Measurements from ENCODE around the gene CPZ.

Gene CPZ

DNA sequence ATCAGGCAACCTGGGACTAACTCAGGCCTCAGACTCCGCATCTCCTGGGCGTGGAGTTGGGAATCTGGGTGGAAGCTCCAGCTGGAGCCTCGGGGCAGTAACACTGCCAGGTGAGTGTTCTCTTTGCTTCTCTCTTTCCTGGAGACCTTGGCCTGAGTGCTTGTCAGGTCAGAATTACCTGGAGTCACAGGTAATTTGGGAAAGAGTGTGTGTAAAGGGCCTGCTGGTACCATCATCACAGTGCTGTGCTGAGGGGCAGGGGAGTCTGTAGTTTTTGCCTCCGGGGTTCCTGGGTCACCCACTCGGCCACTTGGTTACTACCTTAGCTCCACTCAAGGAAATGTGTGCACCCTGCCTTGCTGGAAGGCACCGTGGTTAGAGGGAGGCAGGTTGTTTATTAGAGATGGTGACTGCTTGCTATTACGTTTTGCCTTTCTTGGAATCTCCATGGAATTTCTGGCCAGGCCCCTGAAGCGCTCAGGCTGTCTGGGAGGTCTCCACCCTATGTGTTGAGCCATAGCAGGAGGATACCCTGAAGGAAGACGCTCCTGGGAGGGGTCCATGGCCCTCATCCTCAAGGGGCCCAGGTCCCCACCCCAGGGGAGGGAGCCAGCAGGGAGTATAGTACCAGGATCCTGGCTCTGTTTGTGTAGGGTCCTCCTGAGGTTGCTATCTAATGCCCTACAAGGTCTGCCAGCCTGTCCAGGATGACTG lies 9.5 kb upstream of the CPZ start:
- Mint-ChIP-seq H3K4me3 (no peak overlapping the region), H3K27ac (no peak overlapping the region), H3K27me3 (peaks cover 12% of the 10 kb centered on the region), H3K4me1 (ENCODE audit: low read depth) (no peaks in the 10 kb centered on the region), H3K9me3 (ENCODE audit: low read depth) (no peaks in the 10 kb centered on the region), H3K36me3 (no peaks in the 10 kb centered on the region)

DNA sequence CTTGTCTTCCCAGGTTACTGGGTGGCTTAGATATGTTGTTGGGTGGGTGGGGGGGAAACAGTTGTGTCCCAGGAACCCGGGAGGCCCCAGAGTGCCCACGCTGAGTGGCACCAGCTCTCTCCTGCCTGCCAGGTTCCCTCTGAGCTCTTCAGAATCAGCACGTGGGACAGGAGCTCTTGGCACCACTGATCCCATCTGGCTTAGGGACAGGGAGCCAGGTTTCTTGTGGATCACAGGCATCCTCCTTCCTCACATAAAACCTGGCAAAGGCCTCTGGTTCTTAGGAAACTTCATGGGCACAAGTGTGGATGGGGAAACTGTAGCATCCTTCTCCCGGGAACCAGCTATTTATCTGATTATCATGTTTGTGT lies 8.9 kb upstream of the CPZ start:
- Mint-ChIP-seq H3K27ac (no peak overlapping the region), H3K4me3 (no peak overlapping the region)

DNA sequence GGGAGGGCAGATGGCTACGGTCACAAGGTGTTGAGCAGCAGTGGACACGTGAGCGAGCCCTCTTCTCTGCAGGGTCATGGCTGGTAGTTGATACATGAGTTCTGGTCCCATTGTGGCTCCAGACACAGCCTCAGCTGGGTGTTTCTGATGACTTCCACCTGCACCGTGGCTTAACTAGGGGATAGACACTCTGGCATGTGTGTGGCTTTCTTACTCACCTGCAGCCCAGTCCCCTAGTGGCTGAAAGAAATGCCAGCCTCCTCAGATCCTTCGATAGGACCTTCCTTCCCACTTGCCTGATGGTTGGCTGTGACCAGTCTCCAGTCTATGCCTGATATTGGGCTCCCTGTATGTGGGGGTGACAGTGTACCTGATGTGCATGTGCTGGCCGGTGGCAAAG lies 7.4 kb upstream of the CPZ start:
- Mint-ChIP-seq H3K27me3 (peaks cover 7% of the 10 kb centered on the region), H3K27ac (no peak overlapping the region), H3K4me3 (no peak overlapping the region), H3K36me3 (no peaks in the 10 kb centered on the region), H3K4me1 (ENCODE audit: low read depth) (no peaks in the 10 kb centered on the region), H3K9me3 (ENCODE audit: low read depth) (no peaks in the 10 kb centered on the region)

More for the DNA sequence above, 8.9 kb upstream of the CPZ start:
- no peaks in the 10 kb centered on the region for H3K9me3 Mint-ChIP-seq (ENCODE audit: low read depth)
- peaks cover 11% of the 10 kb centered on the region for H3K27me3 Mint-ChIP-seq
- H3K36me3 Mint-ChIP-seq = no peaks in the 10 kb centered on the region
- no peaks in the 10 kb centered on the region for H3K4me1 Mint-ChIP-seq (ENCODE audit: low read depth)

DNA sequence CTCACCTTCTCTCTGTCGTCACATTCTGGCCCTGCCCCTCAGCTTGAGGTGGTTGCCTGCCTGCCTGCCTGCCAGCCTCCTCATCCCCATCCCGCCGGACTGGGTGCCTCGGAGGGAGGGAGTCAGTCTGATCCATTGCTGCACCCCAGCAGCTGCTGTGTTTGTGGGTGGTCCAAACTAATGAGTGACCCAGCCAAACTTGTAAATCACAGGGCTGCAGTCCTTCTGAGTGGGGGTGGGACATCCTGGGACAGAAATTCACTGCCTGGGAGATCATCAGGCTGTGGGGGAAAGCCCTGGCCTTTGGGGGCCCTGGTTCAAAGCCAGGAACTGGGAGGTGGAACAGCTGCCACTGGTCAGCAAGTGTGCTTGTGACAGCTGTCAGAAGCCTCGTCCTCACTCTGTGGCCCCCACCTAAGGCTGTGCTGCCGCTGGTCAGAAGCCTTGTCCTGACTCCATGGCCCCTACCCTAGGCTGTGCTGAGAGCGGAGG lies 6.8 kb upstream of the CPZ start:
- no peak overlapping the region for H3K27ac Mint-ChIP-seq
- no peaks in the 10 kb centered on the region for H3K9me3 Mint-ChIP-seq (ENCODE audit: low read depth)
- H3K27me3 Mint-ChIP-seq = peaks cover 7% of the 10 kb centered on the region
- no peaks in the 10 kb centered on the region for H3K36me3 Mint-ChIP-seq
- H3K4me3 Mint-ChIP-seq = no peak overlapping the region
- no peaks in the 10 kb centered on the region for H3K4me1 Mint-ChIP-seq (ENCODE audit: low read depth)

DNA sequence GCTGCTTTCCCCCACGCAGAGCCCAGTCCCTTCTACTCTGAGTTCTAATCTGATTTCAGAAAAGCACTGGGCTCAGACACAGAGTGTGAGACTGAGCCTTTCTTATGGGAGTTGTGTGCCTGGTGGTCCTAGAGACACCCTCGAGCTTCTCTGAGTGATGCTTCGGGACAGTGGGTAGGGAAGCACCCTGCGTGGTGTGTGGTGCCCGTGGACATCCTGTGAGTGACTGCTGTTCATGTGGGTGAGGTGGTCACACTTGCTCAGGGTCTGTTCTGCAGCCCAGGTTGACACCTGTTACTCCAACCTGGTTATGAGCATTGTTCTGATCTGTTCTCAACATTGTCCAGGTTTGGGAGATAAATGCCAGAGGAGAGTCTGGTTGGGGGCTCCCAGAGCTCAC lies 6.3 kb upstream of the CPZ start:
- Mint-ChIP-seq H3K9me3 (ENCODE audit: low read depth) (no peaks in the 10 kb centered on the region), H3K36me3 (no peaks in the 10 kb centered on the region), H3K4me1 (ENCODE audit: low read depth) (no peaks in the 10 kb centered on the region), H3K27ac (no peak overlapping the region), H3K27me3 (peaks cover 7% of the 10 kb centered on the region), H3K4me3 (no peak overlapping the region)

DNA sequence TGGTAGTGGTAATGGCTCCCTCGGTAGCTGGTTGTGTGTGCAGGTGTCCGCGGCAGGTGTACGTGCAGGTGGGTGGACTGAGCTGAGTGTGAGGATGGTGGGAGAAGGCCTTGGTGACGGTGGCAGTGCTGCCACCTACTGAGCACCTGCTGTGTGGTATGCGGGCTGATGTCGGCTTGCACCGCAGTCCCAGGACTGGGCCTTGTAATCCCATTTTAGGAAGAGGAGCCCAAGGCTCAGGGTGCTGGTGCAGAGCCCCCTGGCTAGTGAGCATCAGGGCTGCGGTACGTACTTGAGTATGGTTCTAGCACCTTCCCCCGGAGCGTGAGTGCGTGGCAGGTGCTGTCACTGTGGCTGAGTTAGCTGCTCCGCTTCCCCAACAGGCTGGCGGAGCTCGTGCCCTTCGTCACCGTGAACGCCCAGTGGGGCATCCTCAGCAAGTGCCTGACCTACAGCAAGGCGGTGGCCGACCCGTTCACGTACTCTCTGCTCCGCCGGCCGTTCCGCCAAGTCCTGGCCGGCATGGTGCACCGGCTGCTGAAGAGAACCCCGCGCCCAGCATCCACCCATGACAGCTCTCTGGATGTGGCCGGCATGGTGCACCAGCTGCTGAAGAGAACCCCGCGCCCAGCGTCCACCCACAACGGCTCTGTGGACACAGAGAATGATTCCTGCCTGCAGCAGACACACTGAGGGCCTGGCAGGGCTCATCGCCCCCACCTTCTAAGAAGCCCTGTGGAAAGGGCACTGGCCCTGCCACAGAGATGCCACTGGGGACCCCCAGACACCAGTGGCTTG lies 5.7 kb upstream of the CPZ start:
- H3K4me1 Mint-ChIP-seq (ENCODE audit: low read depth) = no peaks in the 10 kb centered on the region
- H3K27me3 Mint-ChIP-seq = peaks cover 7% of the 10 kb centered on the region
- no peaks in the 10 kb centered on the region for H3K36me3 Mint-ChIP-seq
- H3K4me3 Mint-ChIP-seq = no peak overlapping the region
- no peak overlapping the region for H3K27ac Mint-ChIP-seq
- no peaks in the 10 kb centered on the region for H3K9me3 Mint-ChIP-seq (ENCODE audit: low read depth)

DNA sequence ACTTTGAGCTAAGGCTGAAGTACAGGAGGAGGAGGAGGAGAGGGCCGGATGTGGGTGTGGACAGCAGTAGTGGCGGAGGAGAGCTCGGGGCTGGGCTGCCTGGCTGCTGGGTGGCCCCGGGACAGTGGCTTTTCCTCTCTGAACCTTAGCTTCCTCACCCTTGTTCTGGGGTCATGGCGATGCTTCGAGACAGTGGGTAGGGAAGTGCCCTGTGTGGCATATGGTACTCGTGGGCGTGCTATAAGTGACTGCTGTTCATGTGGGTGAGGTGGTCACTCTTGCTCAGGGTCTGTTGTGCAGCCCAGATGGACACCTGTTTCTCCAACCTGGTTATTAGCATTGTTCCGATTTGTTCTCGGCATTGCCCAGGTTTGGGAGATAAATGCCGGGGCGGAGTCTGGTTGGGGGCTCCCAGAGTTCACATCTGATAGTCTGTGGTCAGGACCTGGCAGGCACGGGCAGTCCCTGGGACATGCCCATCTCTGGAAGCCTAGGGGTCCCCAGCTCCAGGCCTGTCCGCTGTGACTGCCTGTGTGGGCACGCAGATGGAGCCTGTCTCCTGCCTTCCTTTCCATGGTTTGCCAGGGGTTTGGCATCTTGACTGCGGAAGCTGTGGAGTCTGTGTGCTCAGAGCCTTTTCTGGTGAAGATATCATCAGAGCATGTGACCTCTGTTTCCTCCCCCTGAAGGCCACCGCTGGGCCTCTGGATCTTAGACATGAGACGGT lies 4.9 kb upstream of the CPZ start:
- no peak overlapping the region for H3K27ac Mint-ChIP-seq
- peaks cover 4% of the 10 kb centered on the region for H3K27me3 Mint-ChIP-seq
- no peaks in the 10 kb centered on the region for H3K9me3 Mint-ChIP-seq (ENCODE audit: low read depth)
- no peaks in the 10 kb centered on the region for H3K36me3 Mint-ChIP-seq
- no peak overlapping the region for H3K4me3 Mint-ChIP-seq
- no peaks in the 10 kb centered on the region for H3K4me1 Mint-ChIP-seq (ENCODE audit: low read depth)

DNA sequence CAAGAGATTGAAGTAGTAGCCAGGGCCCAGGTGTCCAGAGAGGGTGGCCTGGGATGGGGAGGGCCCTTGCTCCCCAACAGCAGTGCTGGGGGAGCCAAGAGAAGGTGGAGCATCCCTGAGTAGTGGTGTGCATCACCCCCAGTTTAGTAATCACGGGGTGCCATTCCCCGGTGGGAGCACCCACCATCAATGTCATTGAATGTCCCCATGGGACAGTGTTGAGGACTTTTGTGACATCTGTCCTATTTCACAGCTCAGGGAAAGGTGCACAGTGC lies 4.4 kb upstream of the CPZ start:
- Mint-ChIP-seq H3K9me3 (ENCODE audit: low read depth) (no peaks in the 10 kb centered on the region), H3K27me3 (peaks cover 4% of the 10 kb centered on the region), H3K36me3 (no peaks in the 10 kb centered on the region), H3K27ac (no peak overlapping the region), H3K4me3 (no peak overlapping the region), H3K4me1 (ENCODE audit: low read depth) (no peaks in the 10 kb centered on the region)

DNA sequence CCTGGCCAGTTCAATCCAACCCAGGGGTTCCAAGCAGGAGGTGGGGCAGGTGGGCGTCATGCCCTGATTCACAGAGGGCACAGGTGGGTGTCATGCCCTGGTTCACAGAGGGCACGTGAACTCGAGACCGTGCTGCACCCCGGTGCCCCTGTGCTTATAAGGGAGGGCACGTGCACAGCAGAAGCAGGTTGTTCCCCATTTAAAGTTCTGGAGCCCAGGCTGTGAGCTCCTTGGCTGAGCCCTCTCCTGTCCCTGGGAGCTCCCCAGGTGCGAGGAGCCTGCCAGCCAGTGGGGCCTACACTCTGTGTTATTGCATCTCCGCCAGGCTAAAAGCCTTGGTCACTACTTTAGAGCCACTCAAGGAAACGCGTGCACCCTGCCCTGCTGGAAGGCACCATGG lies 3.2 kb upstream of the CPZ start:
- Mint-ChIP-seq H3K4me3 (no peak overlapping the region), H3K9me3 (ENCODE audit: low read depth) (no peaks in the 10 kb centered on the region), H3K36me3 (no peaks in the 10 kb centered on the region), H3K4me1 (ENCODE audit: low read depth) (no peaks in the 10 kb centered on the region), H3K27ac (no peak overlapping the region), H3K27me3 (peaks cover 6% of the 10 kb centered on the region)

DNA sequence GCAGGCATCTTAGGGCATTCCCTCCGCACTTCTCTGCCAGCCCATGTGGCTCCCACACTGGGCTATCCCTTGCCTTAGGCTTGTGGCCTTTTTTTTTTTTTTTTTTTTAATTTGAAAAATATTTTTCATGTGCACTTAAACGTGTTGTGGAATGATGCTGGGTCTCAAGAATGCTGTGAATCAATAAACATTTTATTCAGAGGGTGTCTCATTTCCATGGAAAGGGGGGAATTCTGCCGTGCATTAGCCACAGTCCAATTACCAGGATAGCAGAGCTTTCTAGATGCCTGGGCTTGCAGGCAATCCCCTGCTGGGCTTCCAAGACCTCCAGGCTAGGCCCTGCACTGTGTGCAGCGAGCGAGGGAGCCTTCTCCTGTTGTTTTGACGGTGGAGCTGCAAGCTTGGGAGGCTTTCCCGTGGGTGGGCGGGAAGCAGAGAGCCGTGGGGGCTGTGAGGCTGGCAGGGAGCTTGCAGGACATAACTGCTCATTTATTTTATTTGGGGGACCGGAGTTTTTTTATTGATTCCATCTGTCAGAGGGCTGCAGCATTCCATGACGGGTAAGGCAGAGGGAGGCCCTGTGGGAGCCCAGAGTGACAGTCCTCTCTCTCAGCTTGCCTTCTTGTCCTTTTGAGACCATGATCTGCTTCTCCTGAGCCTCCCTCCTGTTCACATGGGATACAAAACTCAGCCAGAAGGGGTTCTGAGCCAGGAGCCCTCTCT lies 2.6 kb upstream of the CPZ start:
- no peaks in the 10 kb centered on the region for H3K4me1 Mint-ChIP-seq (ENCODE audit: low read depth)
- H3K36me3 Mint-ChIP-seq = no peaks in the 10 kb centered on the region
- H3K9me3 Mint-ChIP-seq (ENCODE audit: low read depth) = no peaks in the 10 kb centered on the region
- no peak overlapping the region for H3K4me3 Mint-ChIP-seq
- H3K27ac Mint-ChIP-seq = no peak overlapping the region
- H3K27me3 Mint-ChIP-seq = peaks cover 8% of the 10 kb centered on the region

DNA sequence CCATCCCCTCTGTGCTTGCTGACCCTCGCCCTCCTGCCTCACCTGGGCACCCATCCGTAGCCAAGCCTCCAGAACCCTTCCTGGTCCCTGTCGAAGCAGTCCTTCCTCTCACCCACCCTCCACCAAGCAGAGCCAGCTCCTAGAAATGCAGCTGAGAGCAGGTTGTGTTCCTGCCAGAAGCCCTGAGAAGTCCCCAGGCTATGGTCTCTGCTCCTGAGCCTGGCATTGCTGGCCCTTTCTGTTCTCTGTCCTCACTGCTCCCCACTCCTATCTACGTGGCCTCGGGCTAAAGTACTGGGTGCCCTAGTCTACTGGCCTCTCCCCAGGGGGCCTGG lies 2.1 kb upstream of the CPZ start:
- H3K4me1 Mint-ChIP-seq (ENCODE audit: low read depth) = no peaks in the 10 kb centered on the region
- H3K4me3 Mint-ChIP-seq = no peak overlapping the region
- H3K27me3 Mint-ChIP-seq = peaks cover 8% of the 10 kb centered on the region
- H3K27ac Mint-ChIP-seq = no peak overlapping the region
- no peaks in the 10 kb centered on the region for H3K36me3 Mint-ChIP-seq
- H3K9me3 Mint-ChIP-seq (ENCODE audit: low read depth) = no peaks in the 10 kb centered on the region

DNA sequence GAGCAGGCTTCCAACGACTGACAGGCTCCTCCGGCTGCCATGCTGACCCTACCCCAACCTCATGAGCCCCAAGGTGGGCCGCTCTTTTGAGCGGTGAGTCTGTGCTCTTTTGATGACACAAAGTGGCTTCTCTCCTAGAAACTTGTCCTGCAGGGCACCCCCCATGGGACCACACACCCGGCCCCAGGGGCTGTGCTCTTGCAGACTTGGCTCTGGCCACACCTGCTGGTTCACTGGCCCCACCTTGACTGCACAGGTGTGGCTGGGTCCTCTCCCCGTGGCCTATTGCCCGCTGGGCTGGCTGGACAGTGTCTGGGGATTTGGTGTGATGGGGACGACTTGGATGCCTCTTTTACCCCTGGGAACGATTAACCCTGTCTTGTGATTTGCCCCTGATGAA lies 1.5 kb upstream of the CPZ start:
- Mint-ChIP-seq H3K27ac (no peak overlapping the region), H3K36me3 (no peaks in the 10 kb centered on the region), H3K9me3 (ENCODE audit: low read depth) (no peaks in the 10 kb centered on the region), H3K4me3 (no peak overlapping the region), H3K4me1 (ENCODE audit: low read depth) (no peaks in the 10 kb centered on the region), H3K27me3 (peaks cover 8% of the 10 kb centered on the region)

DNA sequence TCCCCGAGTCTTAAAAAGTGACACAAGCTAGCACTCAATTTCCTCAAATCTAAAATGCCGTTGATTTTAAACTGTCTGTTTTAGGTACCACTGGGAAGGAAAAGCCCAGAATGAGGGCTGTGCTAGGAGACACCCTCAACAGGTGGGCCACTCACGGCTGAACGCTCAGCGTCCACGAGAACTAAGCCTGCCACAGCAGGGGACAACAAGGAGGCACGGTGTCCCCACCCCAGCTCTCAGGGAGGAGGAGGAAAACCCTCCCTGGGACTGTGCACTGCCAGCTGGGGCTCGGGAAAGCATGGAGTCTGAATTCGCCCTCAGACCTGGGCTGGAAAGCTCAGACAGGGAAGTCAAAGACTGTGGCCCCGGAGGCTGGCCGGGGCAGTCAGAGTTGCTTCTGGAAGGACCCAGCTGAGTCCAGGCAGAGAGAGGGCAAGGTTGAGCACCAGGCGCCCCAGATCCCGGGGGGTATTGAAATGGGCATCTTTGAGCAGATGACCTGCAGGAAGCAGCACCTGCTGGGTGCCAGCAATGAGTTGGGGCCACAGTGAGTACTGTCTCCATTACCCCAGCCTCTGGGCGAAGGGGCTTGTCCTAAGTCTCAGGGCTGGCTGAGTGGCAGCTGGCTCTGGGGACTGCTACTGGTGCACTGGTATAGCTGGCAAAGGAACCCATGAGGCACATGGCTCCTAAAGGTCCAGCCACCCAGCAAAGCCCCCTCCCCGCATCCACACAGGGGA lies 769 bp upstream of the CPZ start:
- no peak overlapping the region for H3K4me3 Mint-ChIP-seq
- H3K27me3 Mint-ChIP-seq = peaks cover 8% of the 10 kb centered on the region
- no peaks in the 10 kb centered on the region for H3K4me1 Mint-ChIP-seq (ENCODE audit: low read depth)
- H3K36me3 Mint-ChIP-seq = no peaks in the 10 kb centered on the region
- H3K27ac Mint-ChIP-seq = no peak overlapping the region
- H3K9me3 Mint-ChIP-seq (ENCODE audit: low read depth) = no peaks in the 10 kb centered on the region

DNA sequence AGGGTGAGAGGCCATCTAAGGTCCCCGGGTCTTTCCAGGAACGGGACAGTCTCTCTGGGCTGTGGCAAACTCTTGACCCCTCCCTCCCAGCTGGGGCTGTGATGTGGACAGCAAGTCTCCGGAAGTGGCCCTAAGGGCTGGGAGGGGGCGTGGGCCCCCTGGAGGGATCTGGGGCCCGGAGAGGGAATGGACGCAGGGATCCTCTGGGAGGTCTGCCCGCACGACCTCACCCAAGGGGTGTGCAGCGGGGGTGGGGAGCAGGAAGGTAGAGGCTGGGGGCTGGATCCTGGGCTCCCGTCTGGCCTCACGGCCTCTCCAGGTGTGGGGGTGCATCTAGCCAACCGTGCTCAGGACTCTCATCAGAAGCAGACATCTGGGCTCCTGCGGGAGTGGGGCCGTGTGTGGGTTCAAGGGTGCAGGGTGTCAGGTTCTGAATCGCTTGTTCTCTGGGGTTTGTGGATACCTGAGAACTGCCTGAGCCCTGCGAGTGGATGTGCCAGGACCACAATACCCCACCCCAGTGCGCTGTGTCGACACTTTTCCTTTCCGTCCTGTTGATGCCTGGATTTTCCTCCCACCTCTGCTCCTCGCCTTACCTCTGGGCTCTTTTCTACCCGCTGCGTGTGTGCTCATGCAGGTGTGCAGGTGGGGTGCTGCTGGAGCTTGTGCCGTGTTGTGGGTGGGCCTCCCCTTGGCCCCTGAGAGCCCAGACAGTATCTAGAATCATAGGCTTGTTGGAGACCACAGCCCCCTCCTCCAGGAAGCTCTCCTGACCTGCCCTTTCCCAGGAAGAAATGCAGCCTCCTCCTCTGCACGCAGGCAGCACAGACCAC lies 915 bp downstream of the CPZ start:
- H3K27me3 Mint-ChIP-seq = peaks cover 8% of the 10 kb centered on the region
- no peaks in the 10 kb centered on the region for H3K4me1 Mint-ChIP-seq (ENCODE audit: low read depth)
- H3K4me3 Mint-ChIP-seq = no peak overlapping the region
- no peak overlapping the region for H3K27ac Mint-ChIP-seq
- no peaks in the 10 kb centered on the region for H3K9me3 Mint-ChIP-seq (ENCODE audit: low read depth)
- no peaks in the 10 kb centered on the region for H3K36me3 Mint-ChIP-seq

Measured in activated naive CD8-positive, alpha-beta T cell (primary cell).